Esophagus muscularis mucosa (tissue), 4 donors: ENCODE data around the gene GTF3C5.

Source experiments
- EP300 ChIP-seq: sonication (generic); formaldehyde crosslinking; IDR thresholded peaks from one replicate; pipeline ENCODE4 v1.6.1; 2017; ENCODE audit warnings: antibody characterized with exemption
- POLR2A ChIP-seq: fragments of 450-650 bp; IDR thresholded peaks from one replicate; pipeline ENCODE4 v1.6.1; 2017; ENCODE audit warnings: antibody characterized with exemption, moderate library complexity, mild to moderate bottlenecking, low read depth
- POLR2AphosphoS5 ChIP-seq, 2 donors: sonication (generic); formaldehyde crosslinking; IDR thresholded peaks; one replicate each; pipeline ENCODE4 v1.6.1; 2017; ENCODE audit warnings: antibody characterized with exemption in 2 of 2
- TF ChIP-seq, protein P1 (sequence below), 3 experiments: fragments of 200-600 bp in 2 of 3; fragments of 450-650 bp in 1 of 3; sonication (generic) in 2 of 3; IDR thresholded peaks; one replicate each; pipeline ENCODE4 v1.5.1; 2017 to 2019; ENCODE audit warnings: antibody characterized with exemption in 3 of 3, mild to moderate bottlenecking in 2 of 3, moderate library complexity in 1 of 3

DNA sequence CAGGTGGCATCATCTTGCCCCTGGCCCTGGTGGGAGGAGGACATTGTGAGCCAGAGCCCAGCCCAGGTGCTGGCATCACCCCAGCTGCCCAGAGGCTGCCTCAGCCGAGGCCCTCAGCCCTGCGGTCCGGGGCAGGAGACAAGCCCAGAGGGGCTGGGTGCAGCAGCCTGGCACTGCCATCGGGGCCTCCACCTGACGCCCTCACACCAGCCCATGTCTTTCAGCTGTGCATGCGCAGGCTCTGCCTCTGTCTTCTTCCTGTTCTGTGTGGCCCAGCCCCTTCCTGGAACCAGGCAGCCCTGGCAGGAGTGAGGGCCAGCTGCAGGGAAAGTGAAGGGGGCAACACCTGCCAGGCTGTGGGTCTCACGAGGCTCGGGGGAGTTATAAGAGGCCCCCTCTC is 26.2 kb downstream of the GTF3C5 start:
- TF ChIP-seq, protein P1, sequence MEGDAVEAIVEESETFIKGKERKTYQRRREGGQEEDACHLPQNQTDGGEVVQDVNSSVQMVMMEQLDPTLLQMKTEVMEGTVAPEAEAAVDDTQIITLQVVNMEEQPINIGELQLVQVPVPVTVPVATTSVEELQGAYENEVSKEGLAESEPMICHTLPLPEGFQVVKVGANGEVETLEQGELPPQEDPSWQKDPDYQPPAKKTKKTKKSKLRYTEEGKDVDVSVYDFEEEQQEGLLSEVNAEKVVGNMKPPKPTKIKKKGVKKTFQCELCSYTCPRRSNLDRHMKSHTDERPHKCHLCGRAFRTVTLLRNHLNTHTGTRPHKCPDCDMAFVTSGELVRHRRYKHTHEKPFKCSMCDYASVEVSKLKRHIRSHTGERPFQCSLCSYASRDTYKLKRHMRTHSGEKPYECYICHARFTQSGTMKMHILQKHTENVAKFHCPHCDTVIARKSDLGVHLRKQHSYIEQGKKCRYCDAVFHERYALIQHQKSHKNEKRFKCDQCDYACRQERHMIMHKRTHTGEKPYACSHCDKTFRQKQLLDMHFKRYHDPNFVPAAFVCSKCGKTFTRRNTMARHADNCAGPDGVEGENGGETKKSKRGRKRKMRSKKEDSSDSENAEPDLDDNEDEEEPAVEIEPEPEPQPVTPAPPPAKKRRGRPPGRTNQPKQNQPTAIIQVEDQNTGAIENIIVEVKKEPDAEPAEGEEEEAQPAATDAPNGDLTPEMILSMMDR (IDR thresholded peaks at IDR 0.05): no peak
- no peak for TF ChIP-seq POLR2A
- no peak for TF ChIP-seq POLR2AphosphoS5 (IDR thresholded peaks at IDR 0.05)
- no peak for TF ChIP-seq EP300
